Adrenal gland (tissue), 12 donors: Measurements from ENCODE around the gene CDHR1. TPM values are rescaled to one million over a fixed set of nuclear protein-coding genes. Genes with fewer than 3 reads are reported as not detected.
"Not testable (repeated sequence)": the region's sequence is repeated elsewhere in the genome, so short reads cannot be mapped to it uniquely, and the experiment has no call there.

Source experiments
- DNase-seq, 7 donors: peaks; one replicate each; pipeline ENCODE4 v3.0.0-alpha.2; 2019 to 2020
- H3K27ac ChIP-seq, 5 donors: fragments of 200-600 bp; sonication (generic) in 4 of 5; 1 replicate in 3 of 5; 2 replicates in 2 of 5; pipeline versions ENCODE4 v1.5.1 to v1.8.0; 2016 to 2020; ENCODE audit warnings: mild to moderate bottlenecking in 1 of 5
- H3K27me3 ChIP-seq: fragments of 200-600 bp; 2 replicates; pipeline ENCODE4 v1.8.0; 2021
- H3K36me3 ChIP-seq, 2 donors: fragments of 200-600 bp; replicated peaks in 1 of 2; 1 replicate in 1 of 2; 2 replicates in 1 of 2; pipeline versions ENCODE4 v1.5.1 to v1.8.0; 2018 to 2022
- H3K4me1 ChIP-seq, 2 donors: fragments of 200-600 bp; replicated peaks in 1 of 2; 1 replicate in 1 of 2; 2 replicates in 1 of 2; pipeline versions ENCODE4 v1.5.1 to v1.8.0; 2018 to 2021
- H3K4me3 ChIP-seq, 4 donors: fragments of 200-600 bp; sonication (generic) in 3 of 4; one replicate each; pipeline ENCODE4 v1.5.1; 2016 to 2018
- H3K9me3 ChIP-seq, 3 donors: fragments of 200-600 bp; sonication (generic) in 1 of 3; replicated peaks in 1 of 3; 1 replicate in 2 of 3; 2 replicates in 1 of 3; pipeline versions ENCODE4 v1.5.1 to v1.8.0; 2016 to 2021
- POLR2A ChIP-seq, 2 donors: fragments of 450-650 bp; IDR thresholded peaks; one replicate each; pipeline ENCODE4 v1.6.1; 2017; ENCODE audit warnings: antibody characterized with exemption in 2 of 2, mild to moderate bottlenecking in 2 of 2, moderate library complexity in 1 of 2
- WGBS, 4 donors: extraction: QIAGEN DNeasy Blood & Tissue Kit in 2 of 4; methylation state at CpG; one replicate each; pipeline versions ENCODE4 v1.1.5 to v1.1.7; 2013 to 2017; 5-methylcytosine and 5-hydroxymethylcytosine counted together
- intact Hi-C, 2 donors: fragments of 100-400 bp; cut with DNase I; formaldehyde crosslinking; loops; one replicate each; pipeline versions ENCODE4 v1.14.1 to v1.15.0; 2022 to 2023
- polyA plus RNA-seq, 3 donors: library from polyadenylated mRNA; stranded (reverse); fragments of 200-250 nt in 2 of 3; fragments of 350-450 nt in 1 of 3; fragmentation: Illumina TruSeq in 1 of 3; extraction: RNeasy Lipid Tissue Mini Kit (QIAGEN cat#74804) in 1 of 3; gene quantifications; one replicate each; pipeline ENCODE4 v1.2.3, GENCODE V29; 2013 to 2014
- total RNA-seq, 9 donors: library from RNA; depleted of rRNA in 4 of 9; stranded (reverse); fragments of >200 nt in 4 of 9; fragments of 120-200 nt in 1 of 9; fragmentation: NEBNext Ultra II Directional in 1 of 9; extraction: Animal tissue kit (Norgen Biotek cat#: 25700) in 1 of 9; gene quantifications; one replicate each; pipeline versions ENCODE4 v1.1.0 to v1.2.4, GENCODE V29; 2013 to 2023
- TF ChIP-seq, protein P1 (sequence below), 6 experiments: fragments of 450-650 bp in 4 of 6; fragments of 200-600 bp in 2 of 6; sonication (generic) in 1 of 6; IDR thresholded peaks; 1 replicate in 5 of 6; 2 replicates in 1 of 6; pipeline versions ENCODE4 v1.5.1 to v1.8.0; 2016 to 2021; ENCODE audit warnings: antibody characterized with exemption in 6 of 6, mild to moderate bottlenecking in 2 of 6, moderate library complexity in 1 of 6
- donor health status: healthy with polysubstance abuse.
- donor health status: Bipolar disorder and iron deficiency.
- donor health status: DM: yes; HTN: yes; CAD: no.
- donor health status: DM: no; HTN: no; CAD: no.
- donor health status: DM: no; HTN: no; CAD: no.
- donor health status: DM: yes; HTN: yes; CAD: no.

CDHR1 gene
- total and polyA plus RNA-seq, 12 donors: 0.09 to 7.7 (median 0.47) TPM

- H3K9me3 ChIP-seq: no peaks in the 10 kb centered on the region
- H3K27me3 ChIP-seq: no peaks in the 10 kb centered on the region
- no peak overlapping the region for H3K4me3 ChIP-seq
- TF ChIP-seq, protein P1, sequence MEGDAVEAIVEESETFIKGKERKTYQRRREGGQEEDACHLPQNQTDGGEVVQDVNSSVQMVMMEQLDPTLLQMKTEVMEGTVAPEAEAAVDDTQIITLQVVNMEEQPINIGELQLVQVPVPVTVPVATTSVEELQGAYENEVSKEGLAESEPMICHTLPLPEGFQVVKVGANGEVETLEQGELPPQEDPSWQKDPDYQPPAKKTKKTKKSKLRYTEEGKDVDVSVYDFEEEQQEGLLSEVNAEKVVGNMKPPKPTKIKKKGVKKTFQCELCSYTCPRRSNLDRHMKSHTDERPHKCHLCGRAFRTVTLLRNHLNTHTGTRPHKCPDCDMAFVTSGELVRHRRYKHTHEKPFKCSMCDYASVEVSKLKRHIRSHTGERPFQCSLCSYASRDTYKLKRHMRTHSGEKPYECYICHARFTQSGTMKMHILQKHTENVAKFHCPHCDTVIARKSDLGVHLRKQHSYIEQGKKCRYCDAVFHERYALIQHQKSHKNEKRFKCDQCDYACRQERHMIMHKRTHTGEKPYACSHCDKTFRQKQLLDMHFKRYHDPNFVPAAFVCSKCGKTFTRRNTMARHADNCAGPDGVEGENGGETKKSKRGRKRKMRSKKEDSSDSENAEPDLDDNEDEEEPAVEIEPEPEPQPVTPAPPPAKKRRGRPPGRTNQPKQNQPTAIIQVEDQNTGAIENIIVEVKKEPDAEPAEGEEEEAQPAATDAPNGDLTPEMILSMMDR (IDR thresholded peaks at IDR 0.05): no peak
- TF ChIP-seq POLR2A (IDR thresholded peaks at IDR 0.05): no peak
- WGBS, 4 donors: 47 to 68% (median 60%) methylated on average over 5 to 12 of the region's 12 CpGs
- no peaks in the 10 kb centered on the region for H3K36me3 ChIP-seq
- H3K4me1 ChIP-seq: no peaks in the 10 kb centered on the region
- intact Hi-C loops: no loop called here
- H3K27ac ChIP-seq: no peak overlapping the region
- DNase-seq: peak in 4 of 7 donors; percentile 16 to 57 (median 22)
Measured at GRCh38 chr10:84179059-84179710, 15.2 kb upstream of the CDHR1 start.

DNA sequence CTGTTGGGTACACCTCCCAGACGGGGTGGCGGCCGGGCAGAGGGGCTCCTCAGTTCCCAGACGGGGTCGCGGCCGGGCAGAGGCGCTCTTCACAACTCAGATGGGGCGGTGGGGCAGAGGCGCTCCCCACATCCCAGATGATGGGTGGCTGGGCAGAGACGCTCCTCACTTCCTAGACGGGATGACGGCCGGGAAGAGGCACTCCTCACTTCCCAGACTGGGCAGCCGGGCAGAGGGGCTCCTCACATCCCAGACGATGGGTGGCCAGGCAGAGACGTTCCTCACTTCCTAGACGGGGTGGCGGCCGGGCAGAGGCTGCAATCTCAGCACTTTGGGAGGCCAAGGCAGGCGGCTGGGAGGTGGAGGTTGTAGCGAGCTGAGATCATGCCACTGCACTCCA, 14.0 kb upstream of the CDHR1 start:
- intact Hi-C loops, H3K4me1 ChIP-seq, H3K36me3 ChIP-seq, H3K27me3 ChIP-seq, DNase-seq, H3K27ac ChIP-seq, H3K4me3 ChIP-seq, H3K9me3 ChIP-seq: not testable (repeated sequence)
- 84 to 95% (median 90%) methylated on average over 9 to 20 of the region's 22 CpGs for WGBS, 4 donors

DNA sequence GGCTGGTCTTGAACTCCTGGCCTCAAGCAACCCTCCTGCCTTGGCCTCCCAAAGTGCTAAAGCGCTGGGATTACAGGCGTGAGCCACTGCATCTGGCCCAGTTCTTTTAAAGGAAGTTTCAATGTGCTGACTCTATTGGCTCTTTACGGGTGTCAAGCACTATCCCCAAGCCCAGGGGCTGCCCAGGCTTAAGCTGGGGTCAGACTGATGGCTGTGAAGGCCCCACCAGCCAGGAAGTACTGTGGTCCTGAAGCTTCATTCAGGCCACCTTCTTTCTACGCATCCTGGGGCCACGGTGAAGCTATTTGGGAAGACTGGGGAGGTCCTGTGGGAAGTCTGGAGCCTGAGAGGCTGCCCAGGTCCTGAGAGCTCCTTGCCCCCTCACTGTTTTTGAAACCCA, 12.7 kb upstream of the CDHR1 start:
- Histone ChIP-seq H3K4me1 (no peaks in the 10 kb centered on the region), H3K27me3 (no peaks in the 10 kb centered on the region), H3K27ac (no peak overlapping the region), H3K4me3 (no peak overlapping the region), H3K36me3 (no peaks in the 10 kb centered on the region), H3K9me3 (no peaks in the 10 kb centered on the region)
- TF ChIP-seq POLR2A (IDR thresholded peaks at IDR 0.05): no peak
- TF ChIP-seq, protein P1 (IDR thresholded peaks at IDR 0.05): no peak
- intact Hi-C loops: no loop called here
- WGBS, 4 donors: 73 to 88% (median 82%) methylated on average over 4 to 5 of the region's 5 CpGs
- no peak for DNase-seq

DNA sequence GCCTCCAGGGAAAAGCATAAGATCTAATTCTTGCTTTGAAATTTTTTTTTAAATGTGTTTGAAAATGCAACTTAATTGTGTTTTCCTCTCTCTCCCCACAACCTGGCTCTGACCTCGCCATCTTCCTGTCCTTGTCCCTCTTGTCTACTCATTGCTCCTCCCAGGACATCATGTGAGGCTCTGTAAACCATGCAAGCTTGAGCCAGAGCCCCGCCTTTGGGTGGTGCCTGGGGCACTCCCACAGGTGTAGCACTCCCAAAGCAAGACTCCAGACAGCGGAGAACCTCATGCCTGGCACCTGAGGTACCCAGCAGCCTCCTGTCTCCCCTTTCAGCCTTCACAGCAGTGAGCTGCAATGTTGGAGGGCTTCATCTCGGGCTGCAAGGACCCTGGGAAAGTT, 9.8 kb upstream of the CDHR1 start:
- intact Hi-C loops: no loop called here
- H3K9me3 ChIP-seq: no peaks in the 10 kb centered on the region
- WGBS, 4 donors: 69 to 85% (median 73%) methylated on average over 3 to 4 of the region's 4 CpGs
- H3K4me3 ChIP-seq: no peak overlapping the region
- no peaks in the 10 kb centered on the region for H3K36me3 ChIP-seq
- no peak overlapping the region for H3K27ac ChIP-seq
- TF ChIP-seq, protein P1 (IDR thresholded peaks at IDR 0.05): no peak
- no peak for TF ChIP-seq POLR2A (IDR thresholded peaks at IDR 0.05)
- no peak for DNase-seq
- no peaks in the 10 kb centered on the region for H3K27me3 ChIP-seq
- H3K4me1 ChIP-seq: no peaks in the 10 kb centered on the region

DNA sequence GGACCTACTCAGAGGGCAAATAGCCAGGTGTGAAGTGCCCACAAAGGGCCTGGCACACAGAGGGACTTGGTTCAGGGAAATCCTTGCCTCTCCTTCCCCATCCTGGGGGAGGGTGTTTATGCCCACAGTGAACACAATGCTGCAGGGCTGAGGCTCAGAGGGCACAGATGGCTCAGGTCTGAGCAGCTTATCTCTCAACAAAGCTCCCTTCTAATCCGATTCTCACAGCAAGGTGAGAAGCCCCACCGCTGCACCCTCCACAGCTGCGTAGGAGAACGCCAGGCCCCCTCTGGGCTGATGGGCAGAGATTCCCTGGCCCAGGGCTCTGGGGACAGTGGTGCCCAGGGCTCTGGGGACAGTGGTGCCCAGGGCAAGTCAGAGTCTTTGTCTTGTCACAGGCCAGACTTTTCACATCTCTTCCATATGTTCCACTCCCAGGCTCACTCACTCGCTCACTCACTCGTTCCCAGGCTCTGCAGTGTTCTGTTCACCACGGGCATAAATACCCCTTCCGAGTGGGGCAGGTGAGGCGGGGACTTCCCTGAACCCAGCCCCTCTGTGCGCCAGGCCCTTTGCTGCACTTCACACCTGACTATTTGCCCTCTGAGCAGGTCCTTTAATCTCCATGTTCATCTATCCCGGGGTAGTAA, 8.7 kb upstream of the CDHR1 start:
- intact Hi-C loops: no loop called here
- TF ChIP-seq, protein P1 (IDR thresholded peaks at IDR 0.05): no peak
- no peak for TF ChIP-seq POLR2A (IDR thresholded peaks at IDR 0.05)
- DNase-seq: no peak
- 59 to 77% (median 71%) methylated on average over 7 to 11 of the region's 11 CpGs for WGBS, 4 donors
- Histone ChIP-seq H3K4me1 (no peaks in the 10 kb centered on the region), H3K4me3 (no peak overlapping the region), H3K36me3 (no peaks in the 10 kb centered on the region), H3K9me3 (no peaks in the 10 kb centered on the region), H3K27me3 (no peaks in the 10 kb centered on the region), H3K27ac (no peak overlapping the region)
